IPS-20b (cell line): ENCODE data around the gene TNFAIP6.
A peak's percentile ranks its signal among the peaks of the same experiment; 100 is the strongest.
"Not testable (repeated sequence)": the region's sequence is repeated elsewhere in the genome, so short reads cannot be mapped to it uniquely, and the experiment has no call there.

Experiments
- H3K27ac ChIP-seq: one replicate; pipeline ENCODE4 v1.5.1; 2013; ENCODE audit warnings: low read length
- H3K27me3 ChIP-seq: 2 replicates; pipeline ENCODE4 v1.6.1; 2013; ENCODE audit warnings: mild to moderate bottlenecking, low read length, inconsistent platforms; ENCODE audit not compliant: insufficient read depth
- H3K36me3 ChIP-seq: 2 replicates; pipeline ENCODE4 v1.6.1; 2013; ENCODE audit warnings: low read depth, mild to moderate bottlenecking, inconsistent platforms, low read length, moderate library complexity; ENCODE audit not compliant: insufficient read depth
- H3K4me1 ChIP-seq: 2 replicates; pipeline ENCODE4 v1.6.1; 2013; ENCODE audit warnings: mild to moderate bottlenecking, control low read depth, inconsistent platforms, low read length, moderate library complexity; ENCODE audit not compliant: insufficient read depth
- H3K4me3 ChIP-seq: 2 replicates; pipeline ENCODE4 v1.5.1; 2013; ENCODE audit warnings: mild to moderate bottlenecking, low read length, inconsistent platforms
- H3K9ac ChIP-seq: 2 replicates; pipeline ENCODE4 v1.6.1; 2013; ENCODE audit warnings: low read depth, mild to moderate bottlenecking, inconsistent platforms, low read length, moderate library complexity
- H3K9me3 ChIP-seq: 2 replicates; pipeline ENCODE4 v1.6.1; 2013; ENCODE audit warnings: mild to moderate bottlenecking, low read depth, low read length, inconsistent platforms; ENCODE audit not compliant: insufficient read depth

The TNFAIP6 gene

DNA sequence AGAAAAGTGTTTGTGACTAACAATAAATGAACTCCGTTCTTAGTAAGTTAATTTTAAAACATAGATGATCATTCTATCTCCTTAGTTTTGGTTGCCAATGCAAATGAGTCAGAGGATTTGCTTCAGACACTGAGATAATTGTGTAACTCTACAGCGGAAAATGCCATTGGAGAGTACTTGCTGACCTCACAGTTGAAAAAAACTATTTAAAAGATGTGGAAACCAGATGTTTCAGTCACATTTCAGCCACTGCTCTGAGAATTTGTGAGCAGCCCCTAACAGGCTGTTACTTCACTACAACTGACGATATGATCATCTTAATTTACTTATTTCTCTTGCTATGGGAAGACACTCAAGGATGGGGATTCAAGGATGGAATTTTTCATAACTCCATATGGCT lies at the start of gene TNFAIP6:
Gene TNFAIP6 (plus strand): TSS at position 234 of the 400 bp plus-strand sequence. CDS start 75 bp downstream, at position 309.
- H3K27ac ChIP-seq, result no peak within 1 kb of the TSS
- 0 out of 2 replicates have a peak within 1 kb of the TSS, but pooled peaks have one; percentile 14 for H3K9ac ChIP-seq
- H3K4me3 ChIP-seq, result peak within 1 kb of the TSS; percentile 15; the same call in 1 of the 2 replicates
- no peaks in the 10 kb centered on the region for H3K9me3 ChIP-seq
- no peaks in the 10 kb centered on the region for H3K36me3 ChIP-seq
- H3K4me1 ChIP-seq, result peaks cover 27% of the 10 kb centered on the region; the same call in 1 of the 2 replicates
- H3K27me3 ChIP-seq, result no peaks in the 10 kb centered on the region

GRCh38 chr2:151310313-151310712 lies 47.1 kb upstream of the TNFAIP6 start:
- not testable (repeated sequence) for H3K4me1 ChIP-seq, H3K4me3 ChIP-seq, H3K9me3 ChIP-seq, H3K36me3 ChIP-seq, H3K9ac ChIP-seq, H3K27me3 ChIP-seq, H3K27ac ChIP-seq

DNA sequence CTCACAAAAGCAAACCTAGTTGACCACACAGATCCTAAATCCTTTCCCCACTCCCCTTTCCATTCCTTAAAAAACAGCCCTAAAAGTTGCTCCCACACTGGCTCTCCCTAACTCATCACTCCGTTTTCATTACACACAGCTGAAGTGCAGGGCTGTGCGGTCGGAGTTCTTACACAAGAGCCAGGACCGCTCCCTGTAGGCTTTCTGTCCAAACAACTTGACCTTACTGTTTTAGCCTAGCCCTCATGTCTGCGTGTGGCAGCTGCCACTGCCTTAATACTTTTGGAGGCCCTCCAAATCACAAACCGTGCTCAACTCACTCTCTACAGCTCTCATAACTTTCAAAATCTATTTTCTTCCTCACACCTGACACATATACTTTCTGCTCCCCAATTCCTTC lies 45.0 kb upstream of the TNFAIP6 start:
- not testable (repeated sequence) for H3K27me3 ChIP-seq, H3K4me3 ChIP-seq, H3K4me1 ChIP-seq, H3K9me3 ChIP-seq, H3K36me3 ChIP-seq, H3K27ac ChIP-seq, H3K9ac ChIP-seq

DNA sequence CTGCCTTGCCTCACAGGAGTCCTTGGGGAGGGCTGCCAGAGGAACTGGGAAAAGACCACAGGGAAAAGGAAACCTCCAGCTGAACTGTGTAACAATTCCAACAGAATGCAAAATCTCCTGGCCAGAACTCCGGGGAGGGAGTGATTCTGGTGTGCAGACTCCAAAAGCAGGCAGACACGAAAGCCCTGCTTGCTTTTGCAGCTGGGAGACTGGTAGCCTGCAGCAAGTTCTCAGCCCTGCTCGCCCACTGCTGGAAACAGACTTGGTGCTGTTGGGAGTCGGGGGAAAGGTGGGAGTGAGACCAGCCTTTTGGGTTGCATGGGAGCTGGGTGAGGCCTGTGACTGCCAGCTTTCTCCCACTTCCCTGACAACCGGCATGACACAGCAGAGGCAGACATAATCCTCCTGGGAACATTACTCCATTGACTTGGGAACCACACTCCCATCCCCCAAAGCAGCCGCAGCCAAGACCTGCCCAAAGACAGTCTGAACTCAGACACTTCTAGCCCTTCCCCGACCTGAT lies 42.0 kb upstream of the TNFAIP6 start:
- Histone ChIP-seq H3K27ac (no peak overlapping the region), H3K9ac (0 out of 2 replicates have a peak overlapping the region, but pooled peaks have one; percentile 6), H3K4me3 (no peak overlapping the region), H3K9me3 (0 out of 2 replicates have a peak, but pooled peaks cover 3% of the 10 kb centered on the region), H3K4me1 (peaks cover 7% of the 10 kb centered on the region; the same call in 1 of the 2 replicates), H3K36me3 (no peaks in the 10 kb centered on the region), H3K27me3 (no peaks in the 10 kb centered on the region)

GRCh38 chr2:151325581-151326095 lies 31.8 kb upstream of the TNFAIP6 start:
- no peaks in the 10 kb centered on the region for H3K9me3 ChIP-seq
- no peak overlapping the region for H3K9ac ChIP-seq
- no peak overlapping the region for H3K4me3 ChIP-seq
- no peaks in the 10 kb centered on the region for H3K27me3 ChIP-seq
- H3K27ac ChIP-seq, result no peak overlapping the region
- no peaks in the 10 kb centered on the region for H3K4me1 ChIP-seq
- H3K36me3 ChIP-seq, result no peaks in the 10 kb centered on the region

DNA sequence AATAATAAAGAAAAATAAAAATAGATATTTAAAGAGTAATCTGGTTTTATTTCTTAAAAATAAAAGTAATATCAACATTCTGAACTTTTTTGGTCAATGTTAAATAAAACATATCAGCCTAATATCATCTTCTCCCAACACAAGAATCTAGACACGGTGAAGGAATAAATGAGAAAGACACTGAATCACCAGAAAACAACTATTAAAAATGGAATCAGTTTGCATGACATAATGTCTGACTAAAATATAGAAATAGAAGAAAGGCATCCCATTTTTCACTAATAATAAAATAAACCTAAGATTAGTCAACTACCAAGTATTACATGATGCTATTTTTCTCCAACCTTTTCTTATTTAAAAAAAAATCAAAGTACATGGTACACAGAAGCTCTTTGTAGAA lies 30.8 kb upstream of the TNFAIP6 start:
- H3K27ac ChIP-seq, result no peak overlapping the region
- H3K4me3 ChIP-seq, result no peak overlapping the region
- H3K9me3 ChIP-seq, result no peaks in the 10 kb centered on the region
- no peak overlapping the region for H3K9ac ChIP-seq
- no peaks in the 10 kb centered on the region for H3K27me3 ChIP-seq
- H3K36me3 ChIP-seq, result no peaks in the 10 kb centered on the region
- no peaks in the 10 kb centered on the region for H3K4me1 ChIP-seq

- H3K27me3 ChIP-seq, result no peaks in the 10 kb centered on the region
- H3K9me3 ChIP-seq, result no peaks in the 10 kb centered on the region
- H3K9ac ChIP-seq, result no peak overlapping the region
- H3K27ac ChIP-seq, result no peak overlapping the region
- H3K4me1 ChIP-seq, result peaks cover 9% of the 10 kb centered on the region; the same call in 1 of the 2 replicates
- H3K36me3 ChIP-seq, result no peaks in the 10 kb centered on the region
- H3K4me3 ChIP-seq, result no peak overlapping the region
Measured at GRCh38 chr2:151329998-151330397, 27.4 kb upstream of the TNFAIP6 start.

GRCh38 chr2:151333083-151333482 lies 24.3 kb upstream of the TNFAIP6 start:
- Histone ChIP-seq H3K4me3 (peak overlapping the region; percentile 15; the same call in 1 of the 2 replicates), H3K9ac (no peak overlapping the region), H3K36me3 (no peaks in the 10 kb centered on the region), H3K9me3 (no peaks in the 10 kb centered on the region), H3K27ac (no peak overlapping the region), H3K27me3 (no peaks in the 10 kb centered on the region), H3K4me1 (peaks cover 9% of the 10 kb centered on the region; the same call in 1 of the 2 replicates)

- H3K4me3 ChIP-seq, result no peak overlapping the region
- no peak overlapping the region for H3K27ac ChIP-seq
- no peaks in the 10 kb centered on the region for H3K9me3 ChIP-seq
- H3K9ac ChIP-seq, result no peak overlapping the region
- H3K4me1 ChIP-seq, result peaks cover 15% of the 10 kb centered on the region; the same call in 1 of the 2 replicates
- no peaks in the 10 kb centered on the region for H3K36me3 ChIP-seq
- H3K27me3 ChIP-seq, result no peaks in the 10 kb centered on the region
Measured at GRCh38 chr2:151334082-151334815, 23.1 kb upstream of the TNFAIP6 start.

GRCh38 chr2:151336863-151337371 lies 20.5 kb upstream of the TNFAIP6 start:
- H3K27ac ChIP-seq, result no peak overlapping the region
- H3K36me3 ChIP-seq, result no peaks in the 10 kb centered on the region
- no peak overlapping the region for H3K9ac ChIP-seq
- H3K9me3 ChIP-seq, result no peaks in the 10 kb centered on the region
- H3K4me1 ChIP-seq, result peaks cover 22% of the 10 kb centered on the region; the same call in 1 of the 2 replicates
- H3K4me3 ChIP-seq, result no peak overlapping the region
- H3K27me3 ChIP-seq, result no peaks in the 10 kb centered on the region

DNA sequence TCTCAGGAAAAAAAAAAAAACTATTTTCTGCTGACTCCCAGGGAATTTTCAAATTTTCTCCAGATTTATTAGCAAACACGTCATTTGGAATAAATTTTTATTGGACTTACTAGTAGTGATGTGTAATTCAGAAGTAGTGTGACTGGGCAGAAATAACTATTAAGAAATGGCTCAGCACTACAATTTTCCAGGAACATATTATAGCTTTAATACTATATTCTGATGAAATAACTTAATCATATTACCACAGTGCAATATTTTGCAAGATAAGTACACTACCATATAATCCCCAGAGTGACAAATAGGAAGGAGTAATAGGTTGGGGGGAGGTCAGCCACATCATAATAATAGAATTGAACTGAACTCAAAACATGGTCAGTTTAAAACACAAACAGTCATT lies 19.7 kb upstream of the TNFAIP6 start:
- H3K9ac ChIP-seq, result no peak overlapping the region
- H3K27ac ChIP-seq, result no peak overlapping the region
- H3K27me3 ChIP-seq, result no peaks in the 10 kb centered on the region
- H3K4me3 ChIP-seq, result no peak overlapping the region
- peaks cover 22% of the 10 kb centered on the region; the same call in 1 of the 2 replicates for H3K4me1 ChIP-seq
- no peaks in the 10 kb centered on the region for H3K9me3 ChIP-seq
- H3K36me3 ChIP-seq, result no peaks in the 10 kb centered on the region

- H3K4me3 ChIP-seq, result no peak overlapping the region
- H3K4me1 ChIP-seq, result peaks cover 22% of the 10 kb centered on the region; the same call in 1 of the 2 replicates
- no peaks in the 10 kb centered on the region for H3K9me3 ChIP-seq
- H3K36me3 ChIP-seq, result no peaks in the 10 kb centered on the region
- H3K27ac ChIP-seq, result no peak overlapping the region
- H3K9ac ChIP-seq, result no peak overlapping the region
- H3K27me3 ChIP-seq, result no peaks in the 10 kb centered on the region
Measured at GRCh38 chr2:151338115-151338514, 19.3 kb upstream of the TNFAIP6 start.
